ENCODE results near the gene GDF15.

DNA sequence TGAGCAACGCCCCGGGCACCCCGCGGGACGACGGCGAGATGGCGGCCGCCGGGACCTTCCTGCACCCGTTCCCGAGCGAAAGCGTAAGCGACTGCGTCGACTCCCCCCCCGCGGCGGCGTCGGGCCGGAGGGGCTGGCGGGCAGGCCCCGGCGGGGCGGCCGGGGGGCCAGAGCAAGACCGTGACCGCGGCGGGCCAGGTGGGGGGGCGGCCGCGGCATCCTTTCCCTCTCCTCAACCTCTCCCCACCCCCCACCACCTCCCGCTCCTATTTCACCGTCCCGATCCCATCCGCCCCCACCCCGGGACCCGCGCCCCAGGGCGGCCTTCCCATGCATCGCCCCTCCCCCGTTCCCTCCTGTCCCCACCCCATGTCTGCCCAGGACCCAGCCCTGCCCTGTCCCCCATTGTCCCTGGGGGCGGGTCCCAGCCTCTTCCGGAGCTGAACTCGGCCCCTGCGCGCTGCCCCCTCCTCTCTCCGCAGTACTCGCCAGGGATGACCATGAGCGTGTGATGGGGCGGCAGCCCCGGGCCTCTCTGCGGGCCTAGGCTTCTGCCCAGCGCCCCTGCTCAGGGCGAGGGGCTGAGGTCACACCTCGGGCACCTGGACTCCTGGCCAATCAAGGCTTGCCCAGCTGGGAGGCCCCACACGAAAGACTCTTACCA lies 47.9 kb downstream of the GDF15 start:
- TF ChIP-seq POLR2A (IDR thresholded peaks at IDR 0.05; ENCODE audit: low read length) (no peak), GATA1 (IDR thresholded peaks at IDR 0.05; ENCODE audit: low read depth, low read length) (no peak)

Data from erythroblast (primary cell).